HEK293T (cell line): ENCODE results near the gene SLC39A6.

Experiments used
- BHLHE40 ChIP-seq: fragments of 450-650 bp; IDR thresholded peaks from 2 replicates; pipeline ENCODE4 v1.6.1; 2016; ENCODE audit warnings: mild to moderate bottlenecking, moderate library complexity, borderline replicate concordance
- ELF4 ChIP-seq: fragments of 450-650 bp; IDR thresholded peaks from 2 replicates; pipeline ENCODE4 v1.6.1; 2017; ENCODE audit warnings: antibody characterized with exemption
- FOXM1 ChIP-seq: fragments of 450-650 bp; IDR thresholded peaks from 2 replicates; pipeline ENCODE4 v1.6.1; 2017; ENCODE audit warnings: mild to moderate bottlenecking, borderline replicate concordance
- L3MBTL2 ChIP-seq: fragments of 450-650 bp; conservative IDR thresholded peaks from 2 replicates; pipeline ENCODE4 v1.6.1; 2016; ENCODE audit warnings: mild to moderate bottlenecking
- LEF1 ChIP-seq: fragments of 450-650 bp; IDR thresholded peaks from 2 replicates; pipeline ENCODE4 v1.6.1; 2017; ENCODE audit warnings: mild to moderate bottlenecking, borderline replicate concordance
- PKNOX1 ChIP-seq: fragments of 450-650 bp; IDR thresholded peaks from 2 replicates; pipeline ENCODE4 v1.6.1; 2016
- SP1 ChIP-seq: fragments of 450-650 bp; IDR thresholded peaks from 2 replicates; pipeline ENCODE4 v1.6.1; 2017
- TARDBP ChIP-seq: fragments of 450-650 bp; IDR thresholded peaks from 2 replicates; pipeline ENCODE4 v1.6.1; 2016

DNA sequence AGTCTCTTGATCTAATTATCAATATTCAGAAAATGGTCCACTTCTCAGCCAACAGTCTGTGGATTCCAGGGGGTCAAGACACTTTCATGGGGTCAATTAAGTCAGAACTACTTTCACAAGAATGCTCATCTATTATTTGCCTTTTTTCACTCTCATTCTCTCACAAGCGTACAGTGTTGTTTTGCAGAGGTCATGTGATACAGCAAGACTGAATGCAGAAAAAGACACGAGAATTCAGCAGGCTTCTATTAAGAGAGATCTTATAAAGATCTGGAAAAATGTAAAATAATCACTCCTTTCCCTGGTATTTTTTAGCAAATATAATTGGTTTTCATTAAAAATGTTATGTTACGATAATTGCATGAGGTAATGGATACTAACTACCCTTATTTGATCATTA lies 70.5 kb downstream of the SLC39A6 start:
- TF ChIP-seq BHLHE40 (no peak), ELF4 (no peak), SP1 (no peak), L3MBTL2 (no peak), PKNOX1 (no peak), TARDBP (no peak), FOXM1 (no peak), LEF1 (no peak)
